SK-N-SH (cell line): ENCODE measurements around the gene HUWE1.

Experiments
- EP300 ChIP-seq, 2 experiments: IDR thresholded peaks; 2 replicates each; pipeline versions ENCODE4 v1.4.0 to v1.6.1; 2012; ENCODE audit warnings: borderline replicate concordance in 1 of 2, low read depth in 1 of 2, low read length in 1 of 2
- GABPA ChIP-seq: IDR thresholded peaks from 2 replicates; pipeline ENCODE4 v1.4.0; 2012; ENCODE audit warnings: low read depth, mild to moderate bottlenecking
- MXI1 ChIP-seq: IDR thresholded peaks from 2 replicates; pipeline ENCODE4 v1.6.1; 2012; ENCODE audit warnings: mild to moderate bottlenecking, low read depth, low read length, improper control_type of control experiment
- POLR2AphosphoS5 ChIP-seq: IDR thresholded peaks from 2 replicates; pipeline ENCODE4 v1.6.1; 2012; ENCODE audit warnings: low read depth, low read length
- RAD21 ChIP-seq: IDR thresholded peaks from 2 replicates; pipeline ENCODE4 v1.6.1; 2012; ENCODE audit warnings: mild to moderate bottlenecking, low read length
- RFX5 ChIP-seq: IDR thresholded peaks from 2 replicates; pipeline ENCODE4 v1.6.1; 2012; ENCODE audit warnings: mild to moderate bottlenecking, improper control_type of control experiment, low read length
- TEAD4 ChIP-seq: IDR thresholded peaks from 2 replicates; pipeline ENCODE4 v1.4.0; 2012; ENCODE audit warnings: mild to moderate bottlenecking, borderline replicate concordance; ENCODE audit not compliant: insufficient read depth
- TF ChIP-seq, protein P1 (sequence below): fragments of 200-600 bp; sonication (generic); IDR thresholded peaks from 2 replicates; pipeline ENCODE4 v1.6.1; 2017; ENCODE audit warnings: antibody characterized with exemption, mild to moderate bottlenecking, moderate library complexity

DNA sequence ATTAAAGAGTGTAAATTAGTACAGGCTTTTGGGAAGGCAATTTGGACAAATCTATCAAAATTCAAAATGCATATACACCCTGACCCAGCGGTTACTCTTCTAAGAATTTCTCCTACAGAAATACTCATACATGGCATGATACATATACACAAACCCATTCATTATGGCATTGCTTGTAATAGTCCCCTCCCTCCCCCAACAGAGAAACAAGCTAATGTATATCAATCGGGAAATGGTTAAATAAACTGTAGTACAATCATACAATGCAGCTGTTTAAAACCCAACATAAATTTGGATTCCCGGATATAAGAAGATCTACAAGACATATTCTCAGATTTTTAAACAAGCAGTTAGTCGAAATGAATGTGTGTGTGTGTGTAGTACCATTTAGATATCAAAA lies 808 bp downstream of the HUWE1 start:
- TF ChIP-seq, protein P1, sequence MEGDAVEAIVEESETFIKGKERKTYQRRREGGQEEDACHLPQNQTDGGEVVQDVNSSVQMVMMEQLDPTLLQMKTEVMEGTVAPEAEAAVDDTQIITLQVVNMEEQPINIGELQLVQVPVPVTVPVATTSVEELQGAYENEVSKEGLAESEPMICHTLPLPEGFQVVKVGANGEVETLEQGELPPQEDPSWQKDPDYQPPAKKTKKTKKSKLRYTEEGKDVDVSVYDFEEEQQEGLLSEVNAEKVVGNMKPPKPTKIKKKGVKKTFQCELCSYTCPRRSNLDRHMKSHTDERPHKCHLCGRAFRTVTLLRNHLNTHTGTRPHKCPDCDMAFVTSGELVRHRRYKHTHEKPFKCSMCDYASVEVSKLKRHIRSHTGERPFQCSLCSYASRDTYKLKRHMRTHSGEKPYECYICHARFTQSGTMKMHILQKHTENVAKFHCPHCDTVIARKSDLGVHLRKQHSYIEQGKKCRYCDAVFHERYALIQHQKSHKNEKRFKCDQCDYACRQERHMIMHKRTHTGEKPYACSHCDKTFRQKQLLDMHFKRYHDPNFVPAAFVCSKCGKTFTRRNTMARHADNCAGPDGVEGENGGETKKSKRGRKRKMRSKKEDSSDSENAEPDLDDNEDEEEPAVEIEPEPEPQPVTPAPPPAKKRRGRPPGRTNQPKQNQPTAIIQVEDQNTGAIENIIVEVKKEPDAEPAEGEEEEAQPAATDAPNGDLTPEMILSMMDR, result no peak
- no peak for TF ChIP-seq POLR2AphosphoS5
- TF ChIP-seq MXI1, result no peak
- TF ChIP-seq EP300 (IDR thresholded peaks at IDR 0.05; ENCODE audit: borderline replicate concordance in 1 of 2, low read depth in 1 of 2, low read length in 1 of 2), result no peak
- TF ChIP-seq RAD21, result no peak
- no peak for TF ChIP-seq RFX5
- no peak for TF ChIP-seq GABPA
- TF ChIP-seq TEAD4, result no peak
